Endothelial cell of umbilical vein (primary cell): Measurements from ENCODE around the gene TNFRSF12A. TPM values are rescaled to one million over a fixed set of nuclear protein-coding genes. Genes with fewer than 3 reads are reported as not detected.

Experiments used
- BruUV-seq: library from RNA; stranded (reverse); fragments of 400-500 nt; replicated peaks from 2 replicates; lab custom pipeline; 2021; lab: Mats Ljungman, UMichigan
- CTCF ChIA-PET: fragments of 300-600, 350-600 bp; sonication (Branson Sonifier 250); formaldehyde crosslinking; loops from one replicate; lab custom pipeline; 2021; ENCODE audit warnings: antibody characterized with exemption, inconsistent platforms; lab: Charles Lee
- POLR2A ChIA-PET: fragments of 300-600, 350-600 bp; sonication (Branson Sonifier 250); formaldehyde crosslinking; loops from one replicate; lab custom pipeline; 2021; ENCODE audit warnings: antibody characterized with exemption, inconsistent platforms; lab: Charles Lee
- DNase-seq: peaks from one replicate; pipeline ENCODE4 v3.0.0-alpha.2; 2011; ENCODE audit warnings: low read depth, low spot score
- FAIRE-seq: peaks from 2 replicates; lab custom pipeline; 2011; peaks lifted over from hg19 to GRCh38; lab: Jason Lieb, UNC
- H2AFZ ChIP-seq: 2 replicates; pipeline ENCODE4 v1.6.0; 2012; ENCODE audit warnings: low read depth, low read length, control low read depth, inconsistent platforms
- H3K27ac ChIP-seq: 2 replicates; pipeline ENCODE4 v1.5.1; 2011; ENCODE audit warnings: low read depth, mild to moderate bottlenecking, control low read depth, low read length, moderate library complexity; ENCODE audit not compliant: insufficient read depth
- H3K27me3 ChIP-seq, 2 experiments: 2 replicates each; pipeline versions ENCODE4 v1.6.0 to v1.6.1; 2011; ENCODE audit warnings: low read length in 2 of 2, mixed read lengths in 1 of 2; ENCODE audit not compliant: control insufficient read depth in 2 of 2, insufficient read depth in 2 of 2
- H3K36me3 ChIP-seq, 2 experiments: 2 replicates in 1 of 2; 3 replicates in 1 of 2; pipeline ENCODE4 v1.5.1; 2011; ENCODE audit warnings: low read length in 2 of 2, mild to moderate bottlenecking in 1 of 2, moderate library complexity in 1 of 2; ENCODE audit not compliant: control insufficient read depth in 2 of 2, insufficient read depth in 2 of 2; ENCODE audit errors: extremely low read depth in 1 of 2
- H3K4me1 ChIP-seq: 3 replicates; pipeline ENCODE4 v1.5.1; 2011; ENCODE audit warnings: mild to moderate bottlenecking, low read length; ENCODE audit not compliant: control insufficient read depth, insufficient read depth; ENCODE audit errors: extremely low read depth
- H3K4me2 ChIP-seq: 2 replicates; pipeline ENCODE4 v1.6.1; 2011; ENCODE audit warnings: low read length, control low read depth, mixed read lengths; ENCODE audit not compliant: insufficient read depth
- H3K4me3 ChIP-seq, 3 experiments: fragments of 200-600 bp in 1 of 3; sonication (generic), shearing (Covaris generic) in 1 of 3; replicated peaks in 1 of 3; 2 replicates each; pipeline ENCODE4 v1.5.1; 2011 to 2016; ENCODE audit warnings: control low read depth in 3 of 3, low read length in 3 of 3, mild to moderate bottlenecking in 2 of 3, inconsistent platforms in 1 of 3, low read depth in 1 of 3, moderate library complexity in 1 of 3; ENCODE audit not compliant: insufficient read depth in 1 of 3
- H3K79me2 ChIP-seq: 2 replicates; pipeline ENCODE4 v1.6.0; 2012; ENCODE audit warnings: low read length, inconsistent platforms; ENCODE audit not compliant: control insufficient read depth, insufficient read depth
- H3K9ac ChIP-seq: replicated peaks from 2 replicates; pipeline ENCODE3; 2011; ENCODE audit warnings: low read length, control low read depth; ENCODE audit not compliant: insufficient read depth; ENCODE audit errors: extremely low read depth
- H3K9me1 ChIP-seq: replicated peaks from 3 replicates; pipeline ENCODE4 v1.6.0; 2011; ENCODE audit warnings: mild to moderate bottlenecking, low read length; ENCODE audit not compliant: control insufficient read depth, insufficient read depth; ENCODE audit errors: extremely low read depth
- H3K9me3 ChIP-seq: replicated peaks from 2 replicates; pipeline ENCODE4 v1.5.1; 2012; ENCODE audit warnings: low read length, inconsistent platforms; ENCODE audit not compliant: control insufficient read depth, insufficient read depth
- H4K20me1 ChIP-seq: replicated peaks from 2 replicates; pipeline ENCODE3; 2011; ENCODE audit warnings: mild to moderate bottlenecking, low read length; ENCODE audit not compliant: control insufficient read depth, insufficient read depth; ENCODE audit errors: extremely low read depth
- CTCF ChIP-seq, 2 donors: IDR thresholded peaks; 1 replicate in 1 of 2; 2 replicates in 1 of 2; pipeline ENCODE4 v1.5.1; 2011; ENCODE audit warnings: low read length in 2 of 2, mild to moderate bottlenecking in 2 of 2, moderate library complexity in 2 of 2, control low read depth in 1 of 2, inconsistent platforms in 1 of 2, low read depth in 1 of 2; ENCODE audit not compliant: insufficient read depth in 1 of 2; ENCODE audit errors: extremely low read depth in 1 of 2
- EZH2 ChIP-seq: IDR thresholded peaks from 2 replicates; pipeline ENCODE4 v1.6.1; 2012; ENCODE audit warnings: borderline replicate concordance, low read depth, mild to moderate bottlenecking, moderate library complexity, low read length, inconsistent platforms; ENCODE audit not compliant: severe bottlenecking
- FOS ChIP-seq: IDR thresholded peaks from 2 replicates; pipeline ENCODE4 v1.6.1; 2011; ENCODE audit warnings: mild to moderate bottlenecking, low read length, moderate library complexity, borderline replicate concordance; ENCODE audit not compliant: insufficient read depth
- GATA2 ChIP-seq: IDR thresholded peaks from 2 replicates; pipeline ENCODE4 v1.7.0; 2011; ENCODE audit warnings: low read depth, mild to moderate bottlenecking, moderate library complexity, mixed read lengths, low read length; ENCODE audit not compliant: insufficient read length, insufficient read depth
- JUN ChIP-seq: IDR thresholded peaks from 2 replicates; pipeline ENCODE4 v1.6.1; 2011; ENCODE audit warnings: borderline replicate concordance, low read depth; ENCODE audit not compliant: insufficient read length, insufficient read depth
- MAX ChIP-seq: IDR thresholded peaks from 2 replicates; pipeline ENCODE4 v1.6.1; 2011; ENCODE audit not compliant: insufficient read depth, insufficient read length
- MYC ChIP-seq: IDR thresholded peaks from one replicate; pipeline ENCODE4 v1.6.1; 2011; ENCODE audit warnings: mild to moderate bottlenecking, low read depth, low read length
- POLR2A ChIP-seq: IDR thresholded peaks from 2 replicates; pipeline ENCODE4 v1.6.1; 2012; ENCODE audit warnings: low read depth, mild to moderate bottlenecking, control low read depth, low read length
- POLR2AphosphoS5 ChIP-seq: IDR thresholded peaks from 2 replicates; pipeline ENCODE4 v1.6.1; 2012; ENCODE audit warnings: low read depth, mild to moderate bottlenecking, control low read depth, low read length, moderate library complexity; ENCODE audit not compliant: insufficient read depth
- dilution Hi-C: fragments of 300-500 bp; cut with MboI; formaldehyde crosslinking; loops from one replicate; pipeline ENCODE4 v1.15.0; 2019; ENCODE audit warnings: low sequenced_read_pairs; ENCODE audit not compliant: extremely low pct_ligation_motif_present
- intact Hi-C: fragments of 100-400 bp; cut with micrococcal nuclease; formaldehyde crosslinking; loops from one replicate; pipeline ENCODE4 v1.10.0; 2022
- polyA plus RNA-seq, 4 experiments: library from polyadenylated mRNA; depleted of rRNA in 3 of 4; stranded (reverse) in 3 of 4; unstranded in 1 of 4; fragments of >200 nt; gene quantifications; 2 replicates each; pipeline versions ENCODE4 v1.2.1 to v1.2.3, GENCODE V29; 2011 to 2012; ENCODE audit warnings: missing spikeins in 1 of 4
- total RNA-seq: library from RNA; stranded (reverse); gene quantifications from 2 replicates; pipeline ENCODE4 v1.2.3, GENCODE V29; 2021

TNFRSF12A gene
- total and polyA plus RNA-seq, 2 donors (not counting 3 experiments of a cell fraction or from before 2014, with no cell fraction given): 162 to 187 TPM

- Histone ChIP-seq H2AFZ (no peak overlapping the region), H3K9me1 (no peaks in the 10 kb centered on the region), H3K4me1 (peaks cover 22% of the 10 kb centered on the region), H3K79me2 (peaks cover 4% of the 10 kb centered on the region), H3K9ac (no peak overlapping the region), H3K36me3 (peaks cover 0 to 5% of the 10 kb centered on the region in 2 experiments), H3K4me2 (no peak overlapping the region), H3K27me3 (no peaks in the 10 kb centered on the region), H4K20me1 (no peaks in the 10 kb centered on the region), H3K27ac (no peak overlapping the region), H3K9me3 (no peaks in the 10 kb centered on the region), H3K4me3 (no peak overlapping the region)
- FAIRE-seq (no peak), DNase-seq (no peak)
- POLR2A ChIA-PET: no interaction called here
- CTCF ChIA-PET: interaction anchor here (0.9 to 2.5 kb wide), 5 partner anchors 23 to 66 kb away, joined by 3 to 13 read pairs (median 4); no protein-coding TSS in a partner anchor
- no TSS peak for BruUV-seq
- dilution Hi-C loops (no loop called here), intact Hi-C loops (no loop called here)
- TF ChIP-seq POLR2A: no peak
- TF ChIP-seq EZH2: no peak
- TF ChIP-seq FOS: no peak
- TF ChIP-seq MYC: no peak
- no peak for TF ChIP-seq JUN
- TF ChIP-seq POLR2AphosphoS5: no peak
- no peak for TF ChIP-seq MAX
- TF ChIP-seq CTCF (IDR thresholded peaks at IDR 0.05; ENCODE audit: extremely low read depth in 1 of 2, insufficient read depth in 1 of 2, low read depth in 1 of 2, low read length in 2 of 2): no peak
- TF ChIP-seq GATA2: no peak
Measured at GRCh38 chr16:3063625-3064386, 43.6 kb downstream of the TNFRSF12A start.
